ENCODE data around the gene CLDN10. TPM values are rescaled to one million over a fixed set of nuclear protein-coding genes. Genes with fewer than 3 reads are reported as not detected.

Gene CLDN10
- total RNA-seq, 1 donor from 2014 or later = 0.35 TPM

GRCh38 chr13:95626768-95627167, 74.2 kb downstream of the CLDN10 start:
- intact Hi-C loops (cut with DNase I) = no loop called here
- ATAC-seq (no peak), DNase-seq (ENCODE audit: missing footprints) (no peak)

- ATAC-seq (no peak), DNase-seq (ENCODE audit: missing footprints) (no peak)
- intact Hi-C loops (cut with DNase I) = no loop called here
Measured at GRCh38 chr13:95627590-95627989, 75.1 kb downstream of the CLDN10 start.

- intact Hi-C loops (cut with DNase I) = no loop called here
- no peak for DNase-seq (ENCODE audit: missing footprints)
- ATAC-seq = no peak
Measured at GRCh38 chr13:95628488-95628887, 76.0 kb downstream of the CLDN10 start.

GRCh38 chr13:95629071-95629470, 76.6 kb downstream of the CLDN10 start:
- intact Hi-C loops (cut with DNase I) = no loop called here
- DNase-seq (ENCODE audit: missing footprints) = no peak
- no peak for ATAC-seq

Other genes starting within 250 kb of the CLDN10 start
- 4.7 TPM for gene DZIP1, start 92.0 kb downstream of the CLDN10 start, total RNA-seq
- 30.0 TPM for gene DNAJC3, start 124.4 kb downstream of the CLDN10 start, total RNA-seq